Panc1 (cell line): ENCODE measurements around the gene GALNT9. TPM values are rescaled to one million over a fixed set of nuclear protein-coding genes. Genes with fewer than 3 reads are reported as not detected.

Experiments used
- ATAC-seq: fragments of 200-7000 bp; cut with Tn5 transposase; 2 replicates; pipeline ENCODE4 v1.9.1; 2020; ENCODE audit warnings: mild to moderate bottlenecking, moderate library complexity
- BruUV-seq: library from RNA; stranded (reverse); fragments of 400-500 nt; replicated peaks from 2 replicates; lab custom pipeline; 2021; lab: Mats Ljungman, UMichigan
- CTCF ChIA-PET: fragments of 300-600 bp; sonication (Branson Sonifier 250); formaldehyde crosslinking; loops from one replicate; lab custom pipeline; 2022; ENCODE audit warnings: antibody characterized with exemption; lab: Charles Lee
- POLR2A ChIA-PET: fragments of 300-600 bp; sonication (Branson Sonifier 250); formaldehyde crosslinking; loops from one replicate; lab custom pipeline; 2022; ENCODE audit warnings: antibody characterized with exemption; lab: Charles Lee
- DNase-seq: peaks from one replicate; pipeline ENCODE4 v3.0.0-alpha.2; 2010; ENCODE audit warnings: low read depth, low spot score
- H3K27ac ChIP-seq: 2 replicates; pipeline ENCODE4 v1.5.1; 2011; ENCODE audit warnings: mild to moderate bottlenecking, low read length, inconsistent platforms
- H3K27me3 ChIP-seq: fragments of 200-500 bp; sonication (Bioruptor generic); 2 replicates; pipeline ENCODE4 v1.6.0; 2014; ENCODE audit warnings: low read length, inconsistent platforms; ENCODE audit not compliant: control insufficient read depth, insufficient read depth
- H3K36me3 ChIP-seq: fragments of 200-500 bp; sonication (Bioruptor generic); 2 replicates; pipeline ENCODE4 v1.5.1; 2014; ENCODE audit warnings: inconsistent platforms, mild to moderate bottlenecking, low read length, moderate library complexity; ENCODE audit not compliant: control insufficient read depth, insufficient read depth
- H3K4me1 ChIP-seq: 2 replicates; pipeline ENCODE4 v1.5.1; 2011; ENCODE audit warnings: inconsistent platforms, mild to moderate bottlenecking, low read length, moderate library complexity; ENCODE audit not compliant: control insufficient read depth, insufficient read depth
- H3K4me3 ChIP-seq, 2 experiments: 2 replicates each; pipeline ENCODE4 v1.5.1; 2011 to 2012; ENCODE audit warnings: low read depth in 2 of 2, low read length in 2 of 2, mild to moderate bottlenecking in 2 of 2, inconsistent platforms in 1 of 2, moderate library complexity in 1 of 2
- H3K9me3 ChIP-seq: fragments of 200-500 bp; sonication (Bioruptor generic); 2 replicates; pipeline ENCODE4 v1.5.1; 2014; ENCODE audit warnings: low read depth, mild to moderate bottlenecking, inconsistent platforms, low read length, moderate library complexity; ENCODE audit not compliant: control insufficient read depth, insufficient read depth
- CTCF ChIP-seq: fragments of 450-650 bp; IDR thresholded peaks from 2 replicates; pipeline ENCODE4 v1.5.1; 2017; ENCODE audit warnings: mild to moderate bottlenecking
- POLR2AphosphoS5 ChIP-seq: IDR thresholded peaks from 2 replicates; pipeline ENCODE4 v1.6.1; 2012; ENCODE audit warnings: mild to moderate bottlenecking, low read depth, low read length, moderate library complexity
- SIN3A ChIP-seq: IDR thresholded peaks from 2 replicates; pipeline ENCODE4 v1.6.1; 2012; ENCODE audit warnings: low read depth, mild to moderate bottlenecking, low read length, moderate library complexity, borderline replicate concordance; ENCODE audit not compliant: insufficient read depth
- TCF7L2 ChIP-seq: IDR thresholded peaks from 2 replicates; pipeline ENCODE4 v1.6.1; 2011; ENCODE audit warnings: mild to moderate bottlenecking, low read depth, low read length, inconsistent platforms
- in situ Hi-C: cut with HindIII; loops from 2 replicates; pipeline ENCODE4 v1.10.0; 2016; ENCODE audit warnings: low sequenced_read_pairs, low pct_unique_long_range_greater_than_20kb
- intact Hi-C: fragments of 100-400 bp; cut with micrococcal nuclease; formaldehyde crosslinking; loops from one replicate; pipeline ENCODE4 v1.10.0; 2022; ENCODE audit not compliant: unreplicated experiment
- total RNA-seq: library from RNA; stranded (reverse); gene quantifications from one replicate; pipeline ENCODE4 v1.2.1, GENCODE V29; 2021; ENCODE audit not compliant: unreplicated experiment
- TF ChIP-seq, protein P1 (sequence below), 2 experiments: IDR thresholded peaks; 2 replicates each; pipeline ENCODE4 v1.6.1; 2011 to 2012; ENCODE audit warnings: low read depth in 2 of 2, control low read depth in 1 of 2, low read length in 1 of 2, mild to moderate bottlenecking in 1 of 2, moderate library complexity in 1 of 2; ENCODE audit not compliant: insufficient read depth in 1 of 2

GALNT9 gene
- total RNA-seq, 1 experiment from 2014 or later, result 0.33 TPM

DNA sequence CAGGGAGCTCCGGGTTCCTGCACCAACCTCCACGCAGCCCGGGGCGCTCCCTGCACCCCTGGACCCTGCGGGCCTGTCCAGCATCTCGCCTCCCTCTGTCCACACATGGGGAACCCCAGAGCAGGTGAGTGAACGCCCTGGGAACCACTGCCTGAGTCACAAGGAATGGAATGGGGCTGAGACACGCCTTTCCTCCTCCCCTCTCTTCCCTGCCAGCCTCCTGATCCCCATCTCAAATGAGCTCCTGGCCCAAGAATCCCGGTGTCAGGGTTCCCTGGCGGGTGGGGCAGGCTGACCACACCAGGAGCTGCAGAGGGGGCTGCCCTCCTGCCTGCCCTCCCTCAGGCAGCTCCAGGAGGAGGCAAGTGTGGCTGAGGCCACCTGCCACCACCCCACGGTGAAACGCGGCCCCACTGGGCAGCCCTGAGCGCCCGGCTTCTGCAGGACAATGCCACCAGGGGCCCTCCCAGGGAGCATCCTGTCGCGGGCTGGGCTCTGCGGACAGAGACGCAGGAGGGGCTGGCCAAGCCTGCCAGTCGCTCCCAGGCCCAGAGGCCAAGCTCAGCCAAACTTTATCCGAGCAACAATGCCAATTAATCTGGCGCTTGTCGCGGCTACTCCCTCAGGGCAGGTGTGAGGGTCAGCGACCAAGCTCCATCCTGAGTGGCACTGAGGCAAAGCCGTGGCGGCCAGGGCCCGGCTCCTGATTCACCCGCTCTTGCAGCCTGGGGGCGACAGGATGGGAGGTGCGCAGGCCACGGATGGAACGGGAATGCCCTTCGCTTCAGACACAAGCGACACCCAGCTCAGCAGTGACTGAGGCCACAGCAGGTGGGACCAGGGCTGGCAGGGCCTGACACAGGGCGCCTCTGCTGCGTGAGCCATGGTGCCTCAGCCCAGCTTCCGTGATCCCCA is 44.3 kb downstream of the GALNT9 start:
- Histone ChIP-seq H3K27ac (no peak overlapping the region), H3K4me1 (peaks cover 7% of the 10 kb centered on the region; the same call in 1 of the 2 replicates), H3K36me3 (no peaks in the 10 kb centered on the region), H3K27me3 (no peaks in the 10 kb centered on the region), H3K4me3 (no peak overlapping the region), H3K9me3 (no peaks in the 10 kb centered on the region)
- in situ Hi-C loops (no loop called here), intact Hi-C loops (loop anchor here (10.0 kb wide), 1 partner anchor 100 kb away; no protein-coding TSS in a partner anchor)
- ChIA-PET CTCF (interaction anchor here (0.6 kb wide), 1 partner anchor 35 kb away, joined by 8 read pairs; no protein-coding TSS in a partner anchor), POLR2A (no interaction called here)
- DNase-seq, result no peak
- peak; percentile 45 for ATAC-seq
- TF ChIP-seq POLR2AphosphoS5, result no peak
- TF ChIP-seq SIN3A, result no peak
- TF ChIP-seq TCF7L2, result no peak
- TF ChIP-seq, protein P1, sequence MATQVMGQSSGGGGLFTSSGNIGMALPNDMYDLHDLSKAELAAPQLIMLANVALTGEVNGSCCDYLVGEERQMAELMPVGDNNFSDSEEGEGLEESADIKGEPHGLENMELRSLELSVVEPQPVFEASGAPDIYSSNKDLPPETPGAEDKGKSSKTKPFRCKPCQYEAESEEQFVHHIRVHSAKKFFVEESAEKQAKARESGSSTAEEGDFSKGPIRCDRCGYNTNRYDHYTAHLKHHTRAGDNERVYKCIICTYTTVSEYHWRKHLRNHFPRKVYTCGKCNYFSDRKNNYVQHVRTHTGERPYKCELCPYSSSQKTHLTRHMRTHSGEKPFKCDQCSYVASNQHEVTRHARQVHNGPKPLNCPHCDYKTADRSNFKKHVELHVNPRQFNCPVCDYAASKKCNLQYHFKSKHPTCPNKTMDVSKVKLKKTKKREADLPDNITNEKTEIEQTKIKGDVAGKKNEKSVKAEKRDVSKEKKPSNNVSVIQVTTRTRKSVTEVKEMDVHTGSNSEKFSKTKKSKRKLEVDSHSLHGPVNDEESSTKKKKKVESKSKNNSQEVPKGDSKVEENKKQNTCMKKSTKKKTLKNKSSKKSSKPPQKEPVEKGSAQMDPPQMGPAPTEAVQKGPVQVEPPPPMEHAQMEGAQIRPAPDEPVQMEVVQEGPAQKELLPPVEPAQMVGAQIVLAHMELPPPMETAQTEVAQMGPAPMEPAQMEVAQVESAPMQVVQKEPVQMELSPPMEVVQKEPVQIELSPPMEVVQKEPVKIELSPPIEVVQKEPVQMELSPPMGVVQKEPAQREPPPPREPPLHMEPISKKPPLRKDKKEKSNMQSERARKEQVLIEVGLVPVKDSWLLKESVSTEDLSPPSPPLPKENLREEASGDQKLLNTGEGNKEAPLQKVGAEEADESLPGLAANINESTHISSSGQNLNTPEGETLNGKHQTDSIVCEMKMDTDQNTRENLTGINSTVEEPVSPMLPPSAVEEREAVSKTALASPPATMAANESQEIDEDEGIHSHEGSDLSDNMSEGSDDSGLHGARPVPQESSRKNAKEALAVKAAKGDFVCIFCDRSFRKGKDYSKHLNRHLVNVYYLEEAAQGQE (IDR thresholded peaks at IDR 0.05; ENCODE audit: insufficient read depth in 1 of 2, low read depth in 2 of 2, low read length in 1 of 2), result no peak
- TF ChIP-seq CTCF, result no peak
- no TSS peak for BruUV-seq

DNA sequence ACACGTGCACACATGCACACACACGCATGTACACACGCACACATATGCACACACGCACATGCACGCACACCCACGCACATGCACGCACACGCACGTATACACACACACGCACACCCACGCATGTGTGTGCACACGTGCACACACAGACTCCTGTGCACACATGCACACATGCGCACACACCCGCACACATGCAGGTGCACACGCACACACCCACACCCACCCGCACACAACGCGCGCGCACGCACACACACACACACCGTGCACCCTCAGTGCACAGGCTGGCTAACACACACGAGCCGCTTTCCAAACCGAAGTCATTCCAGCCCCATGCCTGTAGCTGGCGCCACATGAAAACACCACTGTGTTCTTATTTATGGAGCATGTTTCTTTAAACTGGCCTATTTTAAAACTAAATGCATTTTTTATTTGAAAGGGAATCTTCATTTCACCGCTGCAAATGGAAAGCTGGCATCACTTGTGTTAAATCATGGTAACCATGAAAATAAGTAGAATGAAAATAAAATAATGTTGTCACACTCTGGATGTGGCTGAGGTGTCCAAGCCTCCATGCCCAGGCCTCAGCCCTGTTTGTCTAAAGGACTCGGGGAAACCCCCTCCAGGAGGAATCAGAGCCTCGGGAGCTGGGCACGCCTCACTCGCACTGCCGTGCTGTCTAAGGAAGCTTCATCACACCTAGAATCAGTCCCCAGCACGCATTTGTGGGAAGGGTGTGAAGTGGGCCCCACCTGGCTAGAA is 45.1 kb downstream of the GALNT9 start:
- ATAC-seq, result peak; percentile 65
- TF ChIP-seq TCF7L2 (no peak), POLR2AphosphoS5 (no peak), CTCF (peak; percentile 83), SIN3A (no peak)
- TF ChIP-seq, protein P1 (IDR thresholded peaks at IDR 0.05; ENCODE audit: insufficient read depth in 1 of 2, low read depth in 2 of 2, low read length in 1 of 2), result 0 out of 4 replicates have a peak, but pooled peaks of 1 of the 2 experiments have one; percentile 29
- ChIA-PET POLR2A (no interaction called here), CTCF (no interaction called here)
- Histone ChIP-seq H3K36me3 (no peaks in the 10 kb centered on the region), H3K27me3 (no peaks in the 10 kb centered on the region), H3K27ac (no peak overlapping the region), H3K4me3 (no peak overlapping the region), H3K9me3 (no peaks in the 10 kb centered on the region), H3K4me1 (peaks cover 7% of the 10 kb centered on the region; the same call in 1 of the 2 replicates)
- DNase-seq, result no peak
- in situ Hi-C loops (no loop called here), intact Hi-C loops (loop anchor here (10.0 kb wide), 1 partner anchor 101 kb away; no protein-coding TSS in a partner anchor)
- BruUV-seq, result no TSS peak
